GM23338 (cell line): ENCODE measurements around the gene PSMC3. TPM values are rescaled to one million over a fixed set of nuclear protein-coding genes. Genes with fewer than 3 reads are reported as not detected.

Experiments used
- ATAC-seq: fragments of 200-7000 bp; cut with Tn5 transposase; 3 replicates; pipeline ENCODE4 v1.9.1; 2020
- DNase-seq: peaks from one replicate; pipeline ENCODE4 v3.0.0-alpha.2; 2015; ENCODE audit warnings: low spot score
- H2AFZ ChIP-seq: fragments of 200-600 bp; sonication (generic); 2 replicates; pipeline ENCODE4 v1.8.0; 2016; ENCODE audit warnings: antibody characterized with exemption, mild to moderate bottlenecking, moderate library complexity
- H3F3A ChIP-seq: fragments of 200-600 bp; sonication (generic); replicated peaks from 2 replicates; pipeline ENCODE4 v1.8.0; 2017; ENCODE audit warnings: antibody characterized with exemption, mixed run types, low read depth
- H3K27ac ChIP-seq: fragments of 200-600 bp; sonication (generic); 2 replicates; pipeline ENCODE4 v1.6.1; 2016; ENCODE audit warnings: low read depth
- H3K27me3 ChIP-seq: fragments of 200-600 bp; sonication (generic); 2 replicates; pipeline ENCODE4 v1.8.0; 2016; ENCODE audit warnings: mild to moderate bottlenecking, mixed run types, moderate library complexity; ENCODE audit not compliant: insufficient read depth
- H3K36me3 ChIP-seq: fragments of 200-600 bp; sonication (generic); 2 replicates; pipeline ENCODE4 v1.8.0; 2016; ENCODE audit warnings: mild to moderate bottlenecking; ENCODE audit not compliant: insufficient read depth
- H3K4me1 ChIP-seq: fragments of 200-600 bp; sonication (generic); 2 replicates; pipeline ENCODE4 v1.8.0; 2016; ENCODE audit warnings: mild to moderate bottlenecking, moderate library complexity; ENCODE audit not compliant: insufficient read depth
- H3K4me2 ChIP-seq: fragments of 200-600 bp; sonication (generic); 2 replicates; pipeline ENCODE4 v1.7.1; 2017; ENCODE audit warnings: mixed run types
- H3K4me3 ChIP-seq: fragments of 200-600 bp; sonication (generic); 2 replicates; pipeline ENCODE4 v1.6.1; 2016; ENCODE audit warnings: mixed run types
- H3K79me2 ChIP-seq: fragments of 200-600 bp; sonication (generic); replicated peaks from 2 replicates; pipeline ENCODE4 v1.8.0; 2017; ENCODE audit warnings: mild to moderate bottlenecking; ENCODE audit not compliant: insufficient read depth
- H3K9me2 ChIP-seq: fragments of 200-600 bp; sonication (generic); 2 replicates; pipeline ENCODE4 v1.8.0; 2017; ENCODE audit not compliant: insufficient read depth
- H4K20me1 ChIP-seq: fragments of 200-600 bp; sonication (generic); replicated peaks from 2 replicates; pipeline ENCODE4 v1.8.0; 2017; ENCODE audit warnings: mild to moderate bottlenecking; ENCODE audit not compliant: insufficient read depth
- H3K27ac Mint-ChIP-seq: 2 replicates; pipeline ENCODE4 v1.8.0; 2020; ENCODE audit warnings: inconsistent platforms, mild to moderate bottlenecking, moderate library complexity, mixed read lengths
- H3K27me3 Mint-ChIP-seq: 3 replicates; pipeline ENCODE4 v1.8.0; 2022; ENCODE audit warnings: low read depth, mild to moderate bottlenecking, moderate library complexity, mixed read lengths, inconsistent platforms; ENCODE audit not compliant: insufficient read depth, poor library complexity
- H3K36me3 Mint-ChIP-seq: 3 replicates; pipeline ENCODE4 v1.8.0; 2021; ENCODE audit warnings: low read depth, mild to moderate bottlenecking, inconsistent platforms, moderate library complexity, mixed read lengths
- H3K4me1 Mint-ChIP-seq: 3 replicates; pipeline ENCODE4 v1.8.0; 2020; ENCODE audit warnings: mild to moderate bottlenecking, inconsistent platforms, mixed read lengths
- H3K4me3 Mint-ChIP-seq: 3 replicates; pipeline ENCODE4 v1.8.0; 2021; ENCODE audit warnings: moderate library complexity, mild to moderate bottlenecking, inconsistent platforms, mixed read lengths
- H3K9me3 Mint-ChIP-seq: 3 replicates; pipeline ENCODE4 v1.8.0; 2020; ENCODE audit warnings: moderate library complexity, mild to moderate bottlenecking, inconsistent platforms, mixed read lengths
- CREB1 ChIP-seq: fragments of 250-450 bp; sonication (Bioruptor Pico); IDR thresholded peaks from 2 replicates; pipeline ENCODE4 v1.5.0; 2020; ENCODE audit warnings: low read depth, mild to moderate bottlenecking, moderate library complexity
- EZH2 ChIP-seq: fragments of 200-600 bp; sonication (generic); IDR thresholded peaks from one replicate; pipeline ENCODE4 v1.8.0; 2017; ENCODE audit warnings: antibody characterized with exemption, mild to moderate bottlenecking, low read depth; ENCODE audit not compliant: unreplicated experiment
- EZH2phosphoT487 ChIP-seq: fragments of 200-600 bp; sonication (generic); IDR thresholded peaks from one replicate; pipeline ENCODE4 v1.8.1; 2018; ENCODE audit warnings: antibody characterized with exemption; ENCODE audit not compliant: unreplicated experiment
- JUNB ChIP-seq: IDR thresholded peaks from one replicate; pipeline ENCODE4 v1.6.1; 2016; ENCODE audit warnings: antibody characterized with exemption; ENCODE audit not compliant: unreplicated experiment
- POLR2AphosphoS5 ChIP-seq: IDR thresholded peaks from 2 replicates; pipeline ENCODE4 v1.6.1; 2016; ENCODE audit warnings: antibody characterized with exemption, low read depth
- REST ChIP-seq: IDR thresholded peaks from one replicate; pipeline ENCODE4 v1.6.1; 2018; ENCODE audit warnings: antibody characterized with exemption; ENCODE audit not compliant: unreplicated experiment
- STAT1 ChIP-seq: IDR thresholded peaks from one replicate; pipeline ENCODE4 v1.6.1; 2016; ENCODE audit warnings: antibody characterized with exemption; ENCODE audit not compliant: unreplicated experiment
- ZNF114 ChIP-seq: fragments of 250-450 bp; sonication (Bioruptor Pico); IDR thresholded peaks from 2 replicates; pipeline ENCODE4 v1.5.0; 2020; ENCODE audit warnings: mild to moderate bottlenecking, moderate library complexity
- ZNF331 ChIP-seq: fragments of 250-450 bp; sonication (Bioruptor Pico); IDR thresholded peaks from 2 replicates; pipeline ENCODE4 v1.5.0; 2020; ENCODE audit warnings: low read depth, mild to moderate bottlenecking, moderate library complexity
- polyA plus RNA-seq: library from polyadenylated mRNA; unstranded; fragments of >200 nt; fragmentation: Nextera tagmentation; extraction: Ambion mirVana; gene quantifications from 2 replicates; pipeline ENCODE4 v1.2.1, GENCODE V29; 2016
- total RNA-seq: library from RNA; depleted of rRNA; stranded (reverse); fragments of >200 nt; shearing (Covaris generic); gene quantifications from 2 replicates; pipeline ENCODE4 v1.2.3, GENCODE V29; 2014
- TF ChIP-seq, protein P1 (sequence below), 2 experiments: fragments of 200-600 bp in 1 of 2; sonication (generic) in 1 of 2; conservative IDR thresholded peaks; 2 replicates each; pipeline versions ENCODE4 v1.5.1 to v1.6.1; 2016 to 2017; ENCODE audit warnings: antibody characterized with exemption in 2 of 2, low read depth in 2 of 2, mild to moderate bottlenecking in 2 of 2, moderate library complexity in 1 of 2
- TF ChIP-seq, protein P2 (sequence below): IDR thresholded peaks from 2 replicates; pipeline ENCODE4 v1.6.1; 2016; ENCODE audit warnings: antibody characterized with exemption

PSMC3 gene
- total and polyA plus RNA-seq, 2 experiments from 2014 or later, result 147 to 190 TPM

- TF ChIP-seq, protein P1, sequence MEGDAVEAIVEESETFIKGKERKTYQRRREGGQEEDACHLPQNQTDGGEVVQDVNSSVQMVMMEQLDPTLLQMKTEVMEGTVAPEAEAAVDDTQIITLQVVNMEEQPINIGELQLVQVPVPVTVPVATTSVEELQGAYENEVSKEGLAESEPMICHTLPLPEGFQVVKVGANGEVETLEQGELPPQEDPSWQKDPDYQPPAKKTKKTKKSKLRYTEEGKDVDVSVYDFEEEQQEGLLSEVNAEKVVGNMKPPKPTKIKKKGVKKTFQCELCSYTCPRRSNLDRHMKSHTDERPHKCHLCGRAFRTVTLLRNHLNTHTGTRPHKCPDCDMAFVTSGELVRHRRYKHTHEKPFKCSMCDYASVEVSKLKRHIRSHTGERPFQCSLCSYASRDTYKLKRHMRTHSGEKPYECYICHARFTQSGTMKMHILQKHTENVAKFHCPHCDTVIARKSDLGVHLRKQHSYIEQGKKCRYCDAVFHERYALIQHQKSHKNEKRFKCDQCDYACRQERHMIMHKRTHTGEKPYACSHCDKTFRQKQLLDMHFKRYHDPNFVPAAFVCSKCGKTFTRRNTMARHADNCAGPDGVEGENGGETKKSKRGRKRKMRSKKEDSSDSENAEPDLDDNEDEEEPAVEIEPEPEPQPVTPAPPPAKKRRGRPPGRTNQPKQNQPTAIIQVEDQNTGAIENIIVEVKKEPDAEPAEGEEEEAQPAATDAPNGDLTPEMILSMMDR (conservative IDR thresholded peaks at IDR 0.05; ENCODE audit: low read depth in 2 of 2), result no peak
- no peak for TF ChIP-seq JUNB
- TF ChIP-seq EZH2phosphoT487, result no peak
- TF ChIP-seq ZNF331, result no peak
Observed at GRCh38 chr11:47451436-47451835, 25.2 kb upstream of the PSMC3 start (continued).

- no peak overlapping the region for H3K27ac Mint-ChIP-seq
- no peak for ATAC-seq
- H2AFZ ChIP-seq, result no peak overlapping the region
Observed at GRCh38 chr11:47449541-47449940, 23.3 kb upstream of the PSMC3 start.

DNA sequence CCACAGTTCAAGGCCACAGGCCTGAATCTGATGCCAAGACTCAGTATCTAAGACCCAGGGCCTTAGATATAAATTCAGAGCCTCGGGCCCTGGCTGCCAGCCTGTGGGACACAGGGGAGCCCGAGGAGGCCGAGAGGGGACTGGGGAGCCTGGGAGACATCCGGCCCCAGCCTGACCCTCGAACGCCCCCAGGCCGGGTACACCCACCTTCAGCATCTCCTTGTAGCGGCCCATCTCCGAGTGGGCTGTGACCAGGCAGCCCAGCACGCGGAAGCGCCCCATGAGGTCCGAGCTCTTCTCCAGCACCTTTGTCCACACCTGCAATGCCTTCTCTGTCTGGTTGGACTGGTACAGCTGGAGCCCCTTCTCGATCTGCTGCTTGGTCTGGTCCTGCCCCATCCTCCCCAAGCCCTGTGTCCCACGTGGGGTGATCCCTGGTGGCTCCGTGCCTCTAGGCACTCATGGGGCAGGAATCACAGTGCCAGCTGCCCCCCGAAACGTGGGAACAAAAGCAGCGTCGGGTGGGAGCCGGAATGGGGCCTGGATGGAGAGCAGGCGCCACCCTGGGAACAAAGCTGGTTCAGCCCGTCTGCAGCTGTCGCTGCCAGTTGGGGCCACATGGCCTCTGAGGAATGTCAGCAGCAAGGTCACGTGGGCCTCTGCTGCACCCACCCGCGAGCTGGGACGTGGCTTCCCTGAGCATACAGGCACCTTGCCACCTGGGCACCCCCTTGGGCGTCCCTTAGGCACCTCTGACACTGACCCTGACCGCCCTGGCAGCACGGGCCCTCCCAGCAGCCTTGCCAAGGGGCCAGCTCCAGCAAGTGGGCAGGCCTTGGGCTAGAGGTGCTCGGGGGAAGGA is 22.6 kb upstream of the PSMC3 start, which contains the start of gene RAPSN:
Gene RAPSN (minus strand): TSS at position 571 of the 862 bp plus-strand sequence. CDS start 172 bp downstream, at position 399.
- Mint-ChIP-seq H3K27me3 (no peaks in the 10 kb centered on the region), H3K36me3 (no peaks in the 10 kb centered on the region), H3K4me3 (no peak within 1 kb of the TSS), H3K27ac (no peak within 1 kb of the TSS), H3K4me1 (no peaks in the 10 kb centered on the region), H3K9me3 (peaks cover 2% of the 10 kb centered on the region; the same call in 1 of the 3 replicates)
- H3K36me3 ChIP-seq, result no peaks in the 10 kb centered on the region
- H3K4me1 ChIP-seq, result no peaks in the 10 kb centered on the region
- no peaks in the 10 kb centered on the region for H3K27me3 ChIP-seq
- no peak within 1 kb of the TSS for H2AFZ ChIP-seq
- no peak within 1 kb of the TSS for H3K4me3 ChIP-seq
- H4K20me1 ChIP-seq, result no peaks in the 10 kb centered on the region
- H3K9me2 ChIP-seq, result no peaks in the 10 kb centered on the region
- H3K27ac ChIP-seq, result no peak within 1 kb of the TSS
- no peak for DNase-seq
- H3F3A ChIP-seq, result no peaks in the 10 kb centered on the region
- H3K79me2 ChIP-seq, result no peaks in the 10 kb centered on the region
- peak; percentile 43 for ATAC-seq
- no peak within 1 kb of the TSS for H3K4me2 ChIP-seq
- TF ChIP-seq JUNB (no peak), REST (no peak), CREB1 (CRISPR knock-in tag) (no peak), ZNF331 (no peak), POLR2AphosphoS5 (no peak), EZH2 (no peak), EZH2phosphoT487 (no peak), STAT1 (no peak), ZNF114 (CRISPR knock-in tag) (no peak)
- TF ChIP-seq, protein P2, sequence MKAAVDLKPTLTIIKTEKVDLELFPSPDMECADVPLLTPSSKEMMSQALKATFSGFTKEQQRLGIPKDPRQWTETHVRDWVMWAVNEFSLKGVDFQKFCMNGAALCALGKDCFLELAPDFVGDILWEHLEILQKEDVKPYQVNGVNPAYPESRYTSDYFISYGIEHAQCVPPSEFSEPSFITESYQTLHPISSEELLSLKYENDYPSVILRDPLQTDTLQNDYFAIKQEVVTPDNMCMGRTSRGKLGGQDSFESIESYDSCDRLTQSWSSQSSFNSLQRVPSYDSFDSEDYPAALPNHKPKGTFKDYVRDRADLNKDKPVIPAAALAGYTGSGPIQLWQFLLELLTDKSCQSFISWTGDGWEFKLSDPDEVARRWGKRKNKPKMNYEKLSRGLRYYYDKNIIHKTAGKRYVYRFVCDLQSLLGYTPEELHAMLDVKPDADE, result no peak

More at GRCh38 chr11:47449541-47449940, 23.3 kb upstream of the PSMC3 start:
- H3F3A ChIP-seq, result no peaks in the 10 kb centered on the region
- H3K4me1 ChIP-seq, result no peaks in the 10 kb centered on the region
- H3K4me2 ChIP-seq, result no peak overlapping the region
- Mint-ChIP-seq H3K27me3 (peaks cover 3% of the 10 kb centered on the region), H3K9me3 (peaks cover 4% of the 10 kb centered on the region; the same call in 1 of the 3 replicates), H3K4me1 (0 out of 3 replicates have a peak, but pooled peaks cover 2% of the 10 kb centered on the region), H3K4me3 (no peak overlapping the region), H3K36me3 (peaks cover 2% of the 10 kb centered on the region; the same call in 1 of the 3 replicates)
- H3K27ac ChIP-seq, result no peak overlapping the region
- no peaks in the 10 kb centered on the region for H3K9me2 ChIP-seq
- no peaks in the 10 kb centered on the region for H4K20me1 ChIP-seq
- no peaks in the 10 kb centered on the region for H3K36me3 ChIP-seq
- DNase-seq, result no peak
- H3K27me3 ChIP-seq, result no peaks in the 10 kb centered on the region
- TF ChIP-seq, protein P2, result no peak
- TF ChIP-seq ZNF114 (CRISPR knock-in tag), result no peak
- H3K79me2 ChIP-seq, result no peaks in the 10 kb centered on the region
- H3K4me3 ChIP-seq, result no peak overlapping the region
